Breast epithelium (tissue), 3 donors: ENCODE results near the gene OSCP1.

Experiments used
- POLR2A ChIP-seq: fragments of 450-650 bp; IDR thresholded peaks from one replicate; pipeline ENCODE4 v1.6.1; 2016; ENCODE audit warnings: antibody characterized with exemption, mild to moderate bottlenecking, moderate library complexity
- POLR2AphosphoS5 ChIP-seq, 3 donors: sonication (generic); formaldehyde crosslinking; IDR thresholded peaks; one replicate each; pipeline ENCODE4 v1.6.1; 2017; ENCODE audit warnings: antibody characterized with exemption in 3 of 3
- TF ChIP-seq, protein P1 (sequence below), 3 donors: fragments of 450-650 bp; IDR thresholded peaks; one replicate each; pipeline ENCODE4 v1.5.1; 2016 to 2017; ENCODE audit warnings: antibody characterized with exemption in 3 of 3, mild to moderate bottlenecking in 3 of 3, moderate library complexity in 3 of 3

DNA sequence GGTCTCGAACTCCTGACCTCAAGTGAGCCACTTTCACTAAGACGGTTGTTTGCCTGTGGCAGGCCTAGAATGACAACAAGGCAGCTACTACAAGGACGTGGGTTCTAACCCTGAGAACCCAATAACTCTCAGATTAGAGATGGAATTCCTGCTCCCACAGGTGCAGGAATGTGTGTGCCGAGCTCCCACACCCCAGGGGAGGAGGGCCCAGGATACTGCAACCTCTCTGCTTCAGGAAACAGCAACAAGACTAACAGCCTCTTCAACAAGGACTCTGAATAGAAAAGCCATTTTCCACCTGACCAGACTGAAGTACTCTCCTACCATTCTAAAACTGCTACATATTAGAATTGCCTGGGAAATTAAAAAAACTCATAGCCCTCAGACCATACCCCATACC is 57.4 kb downstream of the OSCP1 start:
- TF ChIP-seq, protein P1, sequence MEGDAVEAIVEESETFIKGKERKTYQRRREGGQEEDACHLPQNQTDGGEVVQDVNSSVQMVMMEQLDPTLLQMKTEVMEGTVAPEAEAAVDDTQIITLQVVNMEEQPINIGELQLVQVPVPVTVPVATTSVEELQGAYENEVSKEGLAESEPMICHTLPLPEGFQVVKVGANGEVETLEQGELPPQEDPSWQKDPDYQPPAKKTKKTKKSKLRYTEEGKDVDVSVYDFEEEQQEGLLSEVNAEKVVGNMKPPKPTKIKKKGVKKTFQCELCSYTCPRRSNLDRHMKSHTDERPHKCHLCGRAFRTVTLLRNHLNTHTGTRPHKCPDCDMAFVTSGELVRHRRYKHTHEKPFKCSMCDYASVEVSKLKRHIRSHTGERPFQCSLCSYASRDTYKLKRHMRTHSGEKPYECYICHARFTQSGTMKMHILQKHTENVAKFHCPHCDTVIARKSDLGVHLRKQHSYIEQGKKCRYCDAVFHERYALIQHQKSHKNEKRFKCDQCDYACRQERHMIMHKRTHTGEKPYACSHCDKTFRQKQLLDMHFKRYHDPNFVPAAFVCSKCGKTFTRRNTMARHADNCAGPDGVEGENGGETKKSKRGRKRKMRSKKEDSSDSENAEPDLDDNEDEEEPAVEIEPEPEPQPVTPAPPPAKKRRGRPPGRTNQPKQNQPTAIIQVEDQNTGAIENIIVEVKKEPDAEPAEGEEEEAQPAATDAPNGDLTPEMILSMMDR (IDR thresholded peaks at IDR 0.05), result no peak
- no peak for TF ChIP-seq POLR2A
- TF ChIP-seq POLR2AphosphoS5 (IDR thresholded peaks at IDR 0.05), result no peak
